SK-N-MC (cell line): Measurements from ENCODE around the gene ERP27.

ENCODE experiments used
- EZH2 ChIP-seq: fragments of 200-600 bp; sonication (generic); IDR thresholded peaks from one replicate; pipeline ENCODE4 v1.6.1; 2017; ENCODE audit warnings: antibody characterized with exemption
- FOXP2 ChIP-seq: optimal IDR thresholded peaks from 2 replicates; pipeline ENCODE3; 2011; ENCODE audit warnings: mild to moderate bottlenecking, moderate library complexity; ENCODE audit not compliant: insufficient read depth; ENCODE audit errors: extremely low read length, control extremely low read depth
- POLR2AphosphoS5 ChIP-seq: IDR thresholded peaks from 2 replicates; pipeline ENCODE4 v1.6.1; 2012; ENCODE audit warnings: mild to moderate bottlenecking, low read depth, low read length, borderline replicate concordance

- TF ChIP-seq POLR2AphosphoS5 (no peak), EZH2 (no peak), FOXP2 (no peak)
These were observed 13.5 kb upstream of the ERP27 start for GRCh38 chr12:14951851-14952250.
